Kidney epithelial cell (primary cell): ENCODE data around the gene PDE6B. TPM values are rescaled to one million over a fixed set of nuclear protein-coding genes. Genes with fewer than 3 reads are reported as not detected.

Experiments
- DNase-seq: peaks from one replicate; pipeline ENCODE4 v3.0.0-alpha.2; 2010; ENCODE audit warnings: low read depth
- H3K27me3 ChIP-seq: 2 replicates; pipeline ENCODE4 v1.6.0; 2011; ENCODE audit warnings: low read length; ENCODE audit not compliant: control insufficient read depth, insufficient read depth
- H3K36me3 ChIP-seq: 2 replicates; pipeline ENCODE4 v1.5.1; 2011; ENCODE audit warnings: low read length; ENCODE audit not compliant: control insufficient read depth, insufficient read depth
- H3K4me3 ChIP-seq: 2 replicates; pipeline ENCODE4 v1.5.1; 2011; ENCODE audit warnings: low read depth, mild to moderate bottlenecking, control low read depth, low read length
- CTCF ChIP-seq: IDR thresholded peaks from 2 replicates; pipeline ENCODE4 v1.5.1; 2011; ENCODE audit warnings: mild to moderate bottlenecking, moderate library complexity, low read length, control low read depth, inconsistent platforms; ENCODE audit not compliant: insufficient read depth, poor library complexity, severe bottlenecking
- total RNA-seq: library from RNA; depleted of rRNA; stranded (reverse); fragments of >200 nt; gene quantifications from 2 replicates; pipeline ENCODE4 v1.2.3, GENCODE V29; 2015

Gene PDE6B
- total RNA-seq, 1 donor from 2014 or later: 17.1 TPM

GRCh38 chr4:648579-649292, 23.4 kb downstream of the PDE6B start:
- DNase-seq: no peak
- peaks cover 46% of the 10 kb centered on the region for H3K27me3 ChIP-seq
- no peak for TF ChIP-seq CTCF
- H3K36me3 ChIP-seq: no peaks in the 10 kb centered on the region
- no peak overlapping the region for H3K4me3 ChIP-seq

GRCh38 chr4:649293-649625, 23.9 kb downstream of the PDE6B start:
- no peaks in the 10 kb centered on the region for H3K36me3 ChIP-seq
- H3K27me3 ChIP-seq: peaks cover 46% of the 10 kb centered on the region
- no peak for DNase-seq

GRCh38 chr4:649751-650310, 24.5 kb downstream of the PDE6B start:
- no peak for DNase-seq
- H3K4me3 ChIP-seq: no peak overlapping the region
- peaks cover 48% of the 10 kb centered on the region for H3K27me3 ChIP-seq
- TF ChIP-seq CTCF: no peak
- H3K36me3 ChIP-seq: no peaks in the 10 kb centered on the region

More at GRCh38 chr4:649293-649625, 23.9 kb downstream of the PDE6B start:
- TF ChIP-seq CTCF: no peak
- no peak overlapping the region for H3K4me3 ChIP-seq

- TF ChIP-seq CTCF: no peak
- Histone ChIP-seq H3K36me3 (no peaks in the 10 kb centered on the region), H3K27me3 (peaks cover 54% of the 10 kb centered on the region), H3K4me3 (no peak overlapping the region)
- DNase-seq: no peak
Observed at GRCh38 chr4:650461-650860, 25.1 kb downstream of the PDE6B start.

- no peak overlapping the region for H3K4me3 ChIP-seq
- H3K27me3 ChIP-seq: peaks cover 54% of the 10 kb centered on the region
- TF ChIP-seq CTCF: no peak
- DNase-seq: no peak
- H3K36me3 ChIP-seq: no peaks in the 10 kb centered on the region
Observed at GRCh38 chr4:650951-651883, 25.8 kb downstream of the PDE6B start.
